MM.1S (cell line): ENCODE data around the gene SCN4B.

Experiments used
- CTCF ChIP-seq: fragments of 300-600 bp; sonication (generic); IDR thresholded peaks from 2 replicates; pipeline ENCODE4 v1.5.1; 2016; ENCODE audit warnings: antibody characterized with exemption, low read length, mixed read lengths
- EZH2phosphoT487 ChIP-seq: fragments of 300-600 bp; sonication (generic); IDR thresholded peaks from 2 replicates; pipeline ENCODE4 v1.6.1; 2018; ENCODE audit warnings: antibody characterized with exemption, low read length

- no peak for TF ChIP-seq CTCF
- no peak for TF ChIP-seq EZH2phosphoT487
Observed at GRCh38 chr11:118104491-118104890, 48.1 kb downstream of the SCN4B start.
